Astrocyte of the hippocampus (primary cell): ENCODE data around the gene TMEM131.

Experiments used
- DNase-seq: peaks from one replicate; pipeline ENCODE4 v3.0.0; 2011; ENCODE audit warnings: low read depth, low spot score

Gene TMEM131

DNA sequence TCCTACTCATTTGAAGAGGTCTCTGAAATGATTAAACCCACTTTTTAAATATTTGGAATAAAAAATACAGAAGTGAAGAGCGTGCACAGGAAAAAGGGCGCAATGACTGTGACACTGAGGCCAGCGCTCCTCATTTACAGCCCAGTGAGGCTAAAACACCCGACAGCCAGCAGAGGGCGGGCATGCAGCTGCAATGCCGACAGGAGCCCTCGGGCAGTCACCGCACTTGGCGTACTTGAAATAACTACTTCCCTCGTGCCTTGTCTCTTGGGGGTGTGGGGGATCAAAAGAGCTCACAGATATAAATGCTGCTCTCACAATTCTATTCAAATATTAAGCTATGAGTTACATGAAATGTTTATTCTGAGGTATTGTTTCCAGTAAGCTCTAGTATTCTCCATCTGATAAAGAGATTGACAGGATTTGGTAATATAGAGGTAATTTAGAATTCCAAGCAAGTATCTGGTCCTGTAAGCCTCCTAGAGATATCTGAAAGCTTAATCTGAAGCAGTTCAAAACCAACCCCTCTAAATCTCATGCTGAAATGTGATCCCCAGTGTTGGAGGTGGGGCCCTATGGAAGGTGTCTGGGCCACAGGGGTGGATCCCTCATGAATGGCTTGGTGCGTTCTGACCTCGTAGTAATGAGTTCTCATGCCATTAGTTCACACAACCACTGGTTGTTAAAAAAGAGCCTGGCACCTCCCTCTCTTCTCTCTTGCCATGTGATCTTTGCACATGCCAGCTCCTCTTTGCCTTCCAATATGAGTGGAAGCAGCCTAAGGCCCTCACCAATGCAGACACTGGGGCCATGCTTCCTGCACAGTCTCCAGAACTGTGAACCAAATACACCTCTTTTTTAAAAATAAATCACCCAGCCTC lies 188.8 kb downstream of the TMEM131 start:
- DNase-seq = peak; percentile 88

DNA sequence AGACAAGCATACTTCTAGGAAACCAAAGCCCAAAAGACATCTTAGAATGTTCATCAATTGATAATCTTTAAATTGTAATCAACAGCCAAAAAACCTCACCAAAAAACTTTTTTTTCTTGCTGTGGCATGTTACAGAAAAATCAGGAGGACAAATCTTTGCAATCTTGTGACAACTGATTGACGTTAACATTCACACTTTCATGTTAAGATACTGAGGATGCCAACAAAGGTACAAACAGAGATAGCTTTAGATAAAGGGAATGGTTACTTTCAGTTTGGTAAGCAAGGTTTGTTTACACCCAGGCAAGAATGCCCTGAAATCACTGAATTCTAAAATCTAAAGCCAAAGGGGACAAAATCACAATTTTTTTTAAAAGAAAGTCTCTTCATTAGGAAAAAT lies 190.0 kb downstream of the TMEM131 start:
- no peak for DNase-seq

DNA sequence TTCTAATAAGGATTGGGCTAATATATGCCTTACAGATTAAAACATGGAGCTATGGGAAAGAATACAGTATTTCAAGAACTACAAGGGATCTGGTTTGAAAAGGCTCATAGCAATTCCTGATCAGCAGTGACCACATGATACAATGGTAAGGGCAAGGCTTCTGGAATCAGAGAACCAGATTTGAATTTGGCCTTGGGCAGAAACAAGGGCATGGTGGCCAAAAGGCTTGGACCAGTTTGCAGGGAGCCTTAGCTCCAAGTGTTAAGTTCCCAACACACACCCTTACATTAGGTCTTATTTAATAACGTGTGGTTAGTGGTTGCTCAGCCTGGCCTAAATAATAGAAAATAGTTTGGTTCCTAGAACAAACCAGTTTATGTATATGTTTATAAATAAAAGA lies 194.7 kb downstream of the TMEM131 start:
- no peak for DNase-seq

DNA sequence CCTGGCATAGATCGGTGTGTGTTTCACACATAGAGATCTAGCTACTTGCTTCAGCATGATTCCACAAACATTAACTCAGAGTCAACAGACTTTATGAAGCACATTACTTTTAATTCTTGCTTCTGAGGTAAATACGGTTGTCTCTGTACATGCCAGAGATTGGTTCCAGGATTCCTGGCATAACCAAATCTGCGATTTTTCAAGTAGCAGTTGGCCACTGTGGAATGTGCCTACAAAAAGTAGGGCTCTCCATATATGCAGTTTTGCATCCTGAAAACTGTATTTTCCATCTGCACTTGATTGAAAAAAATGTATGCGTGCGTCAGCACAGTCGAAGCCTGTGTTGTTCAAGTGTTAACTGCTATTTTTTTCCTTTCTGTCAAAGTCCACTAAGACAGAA lies 197.3 kb downstream of the TMEM131 start:
- DNase-seq = no peak

DNA sequence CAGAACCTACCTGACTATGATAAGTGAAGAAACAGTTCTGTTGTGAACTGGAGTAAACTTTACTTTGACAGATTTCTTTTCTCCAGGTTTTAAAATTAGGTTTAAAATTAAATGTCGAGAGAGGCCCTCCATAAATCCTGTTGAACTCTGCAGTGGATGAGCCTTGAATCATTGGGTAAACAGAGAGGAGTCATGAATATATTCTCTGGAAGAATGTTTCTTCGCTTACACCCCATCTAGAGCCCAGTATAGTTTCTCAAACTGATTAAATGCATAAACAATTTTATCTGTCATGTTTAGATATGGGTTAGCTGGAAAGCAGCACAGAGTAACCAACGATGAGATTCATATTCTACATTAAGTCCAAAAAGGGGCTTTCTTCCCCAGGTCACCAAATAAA lies 198.4 kb downstream of the TMEM131 start:
- DNase-seq = no peak

DNA sequence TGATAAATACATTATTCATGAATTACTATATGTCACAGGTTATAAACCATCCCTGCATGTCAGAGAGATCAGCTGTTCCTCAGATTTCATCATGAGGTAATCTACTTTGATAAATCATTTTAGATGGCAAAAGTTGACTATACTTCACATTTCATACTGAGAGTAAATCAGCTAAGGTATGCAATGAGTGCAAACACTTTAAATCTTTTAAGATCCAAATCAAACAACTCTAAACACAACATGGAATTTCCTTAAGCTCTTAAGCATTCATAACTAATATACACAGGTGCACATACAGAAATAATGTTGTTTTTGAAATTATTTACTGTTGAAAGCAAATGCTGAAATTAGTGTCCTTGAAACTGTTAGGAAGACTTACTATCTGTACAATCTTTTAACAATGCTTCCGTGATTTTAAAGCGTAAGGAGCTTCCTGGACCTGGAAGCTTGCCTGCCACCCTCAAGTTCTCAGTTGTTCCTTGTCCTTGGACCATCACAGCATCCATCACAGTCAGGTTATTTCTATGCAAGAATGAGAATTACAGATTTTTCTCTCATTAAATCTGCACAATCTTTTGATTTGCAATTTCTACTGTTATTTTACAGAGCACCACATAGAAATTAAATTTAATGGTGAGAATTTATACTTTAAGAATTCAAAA lies 199.2 kb downstream of the TMEM131 start:
- DNase-seq = no peak

DNA sequence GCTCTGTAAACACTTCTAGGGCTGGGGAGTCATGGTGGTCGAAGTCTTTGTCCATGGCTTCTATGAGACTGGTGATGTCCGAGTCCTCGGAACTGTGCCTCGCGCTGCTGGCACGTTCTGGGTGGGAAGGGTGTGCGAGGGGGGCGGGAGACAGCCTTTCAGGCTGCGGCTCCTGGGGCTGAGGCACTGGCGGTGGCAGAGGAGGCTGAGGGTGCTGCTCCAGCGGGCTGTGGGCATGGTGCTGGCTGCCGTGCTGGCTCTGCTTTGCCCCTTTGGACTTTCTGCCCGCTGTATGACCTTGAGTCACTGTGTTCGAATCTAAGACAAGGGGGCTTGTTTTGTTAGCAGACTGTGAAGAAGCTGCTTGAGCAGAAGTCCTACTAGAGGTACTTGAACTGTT lies 203.3 kb downstream of the TMEM131 start:
- DNase-seq = no peak

DNA sequence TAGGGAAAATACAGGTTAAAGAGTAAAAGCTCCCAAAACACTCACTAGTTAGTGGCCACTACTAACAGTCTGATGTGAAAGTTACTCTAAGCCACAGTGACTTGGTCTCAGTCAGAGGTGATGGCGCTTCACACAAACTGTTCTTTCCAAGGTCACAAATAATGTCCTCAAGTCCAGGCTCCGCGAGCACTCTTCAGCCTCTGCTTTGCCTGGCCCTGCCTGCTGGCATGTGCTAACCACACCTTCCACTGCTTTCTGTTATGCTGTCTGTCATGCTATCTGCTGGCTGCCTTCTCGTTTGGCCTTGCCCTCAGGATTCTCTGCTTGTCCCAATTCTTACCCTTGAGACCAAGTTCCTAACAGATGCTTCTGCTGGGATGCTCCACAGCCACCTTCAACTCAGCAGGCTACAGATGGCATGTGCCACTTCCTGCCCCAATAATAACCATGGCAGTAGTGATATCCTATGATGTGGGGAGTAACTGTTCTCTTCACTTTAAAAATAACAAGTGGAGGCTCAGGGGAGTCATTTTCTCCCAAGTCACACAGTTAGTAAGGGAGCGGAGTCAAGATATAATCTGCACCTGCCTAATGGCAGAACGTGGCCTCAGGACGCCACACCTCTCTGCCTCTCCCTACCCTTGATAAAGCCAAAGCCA lies 206.6 kb downstream of the TMEM131 start:
- DNase-seq = no peak

DNA sequence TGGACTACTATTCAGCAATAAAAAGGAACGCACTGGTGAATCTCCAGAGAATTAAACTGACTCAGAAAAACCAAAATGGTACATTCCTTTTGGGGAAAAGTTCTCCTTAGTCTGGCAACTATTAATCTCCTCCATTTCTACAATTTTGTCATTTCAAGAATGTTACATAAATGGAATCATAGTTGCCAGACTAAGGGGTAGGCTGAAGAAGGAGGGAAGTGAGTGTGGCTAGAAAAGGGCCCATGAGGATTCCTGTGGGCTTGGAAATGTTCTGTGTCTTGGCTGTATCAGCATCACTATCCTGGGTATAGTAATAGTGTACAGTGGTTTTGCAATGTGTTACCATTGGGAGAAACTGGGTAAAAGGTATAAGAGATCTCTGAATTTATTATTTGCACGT lies 209.9 kb downstream of the TMEM131 start:
- DNase-seq = no peak

DNA sequence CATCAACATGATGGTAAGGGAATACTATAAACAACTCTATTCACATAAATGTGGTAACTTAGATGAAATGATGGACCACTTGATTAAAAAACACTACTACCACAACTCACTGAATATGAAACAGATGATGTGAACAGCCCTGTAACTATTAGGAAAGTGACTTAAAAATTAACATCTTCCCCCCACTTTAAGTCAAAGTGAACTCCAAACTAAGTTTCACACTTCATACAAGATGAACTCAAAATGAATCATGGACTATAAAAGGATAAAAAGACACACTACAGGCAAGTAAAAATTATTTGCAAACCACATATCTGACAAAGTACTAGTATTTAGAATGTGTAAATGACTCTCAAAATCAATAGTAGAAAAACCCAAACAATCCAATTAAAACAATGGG lies 210.8 kb downstream of the TMEM131 start:
- no peak for DNase-seq

DNA sequence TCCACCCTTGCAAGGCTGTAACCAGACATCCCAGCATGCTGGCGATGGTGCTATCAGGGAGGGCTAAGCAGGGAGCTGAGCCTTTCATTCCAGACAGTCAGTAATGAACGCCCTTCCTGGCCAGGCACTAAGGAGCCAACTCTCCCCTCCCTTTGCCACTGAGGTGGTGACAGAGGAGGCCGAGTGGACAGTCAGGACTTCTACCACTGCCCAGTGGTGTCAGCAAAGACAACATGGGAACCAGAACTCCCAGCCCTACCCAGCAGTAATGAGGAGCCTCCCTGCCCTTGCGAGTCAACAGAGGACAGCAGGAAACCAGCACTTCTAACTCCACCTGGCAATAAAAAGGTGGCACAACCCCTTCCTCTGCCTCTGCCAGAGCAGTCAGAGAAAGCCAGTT lies 213.8 kb downstream of the TMEM131 start:
- no peak for DNase-seq

DNA sequence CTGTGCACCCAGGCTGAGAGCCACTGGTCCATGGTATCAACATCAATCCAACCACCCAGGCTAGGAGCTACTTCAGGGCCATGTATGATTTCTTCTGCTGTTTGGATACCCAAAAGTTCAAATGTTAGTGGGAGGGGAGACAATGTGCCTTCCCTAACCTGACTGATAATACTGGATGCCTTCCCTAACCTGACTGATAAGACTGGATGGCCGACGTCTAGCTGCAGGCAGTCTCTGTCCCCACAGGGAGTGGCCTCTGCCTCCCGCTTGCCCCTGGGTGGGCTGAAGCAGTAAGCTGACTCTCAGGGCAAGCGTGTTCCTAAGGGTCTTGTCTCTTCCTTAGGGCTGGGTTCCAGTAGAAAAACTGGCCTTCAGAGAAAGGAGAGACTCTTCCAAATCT lies 216.6 kb downstream of the TMEM131 start:
- DNase-seq = no peak

DNA sequence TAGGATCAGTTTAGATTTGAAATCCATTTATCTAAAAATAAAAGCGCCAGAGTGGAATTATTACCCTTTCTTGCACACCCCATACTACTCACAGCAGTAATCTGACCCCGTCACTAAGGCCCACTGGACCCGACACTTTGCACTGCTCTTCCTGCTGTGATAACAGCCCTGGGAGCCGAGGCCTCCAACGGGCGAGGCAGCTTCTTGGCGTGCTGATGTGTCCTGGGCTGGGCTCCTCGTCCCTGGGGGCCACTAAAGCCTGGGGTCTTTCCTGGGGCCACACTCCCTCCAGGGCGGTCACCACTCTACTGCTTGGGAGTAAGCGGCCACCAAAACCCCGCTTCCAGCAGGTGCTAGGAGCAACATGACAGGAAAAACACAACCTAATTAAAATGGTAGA lies 220.7 kb downstream of the TMEM131 start:
- no peak for DNase-seq

DNA sequence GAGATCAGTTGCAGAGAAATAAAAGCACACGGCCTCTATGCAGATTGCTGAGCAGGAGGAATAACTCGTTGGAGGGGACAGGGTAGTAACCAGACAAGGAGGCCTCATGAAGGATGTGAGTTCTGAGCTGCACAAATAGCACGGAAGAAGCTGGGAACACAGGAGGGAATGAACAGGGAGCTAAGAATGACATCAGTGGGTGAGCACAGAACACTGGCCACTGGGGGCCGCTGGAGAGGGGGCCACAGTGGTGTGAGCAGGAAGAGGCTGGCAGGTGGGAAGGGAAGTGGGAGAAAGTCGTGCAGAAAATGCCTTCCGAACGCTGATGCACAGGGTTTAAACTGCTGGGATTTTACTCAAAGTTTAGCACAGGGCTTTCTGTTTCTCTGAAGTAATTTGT lies 221.3 kb downstream of the TMEM131 start:
- DNase-seq = no peak

DNA sequence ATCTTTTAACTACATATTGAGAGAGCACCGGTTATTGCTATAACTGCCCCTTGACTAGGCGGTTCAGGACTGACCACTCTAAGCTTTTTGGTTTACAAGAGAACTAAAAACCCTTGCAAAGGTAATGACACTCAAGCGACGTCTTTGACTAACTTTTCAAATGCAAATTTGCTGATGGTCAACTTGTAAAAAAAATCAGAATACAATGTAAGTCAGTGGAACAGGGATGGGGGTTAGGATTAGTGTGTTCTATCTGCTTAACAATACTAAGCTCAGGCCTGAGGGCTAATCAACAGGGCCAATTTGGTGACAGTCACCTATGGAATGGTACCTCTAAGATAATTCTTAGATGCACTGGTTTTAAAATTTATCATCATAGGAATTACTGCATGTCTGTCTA lies 225.3 kb downstream of the TMEM131 start:
- DNase-seq = no peak

DNA sequence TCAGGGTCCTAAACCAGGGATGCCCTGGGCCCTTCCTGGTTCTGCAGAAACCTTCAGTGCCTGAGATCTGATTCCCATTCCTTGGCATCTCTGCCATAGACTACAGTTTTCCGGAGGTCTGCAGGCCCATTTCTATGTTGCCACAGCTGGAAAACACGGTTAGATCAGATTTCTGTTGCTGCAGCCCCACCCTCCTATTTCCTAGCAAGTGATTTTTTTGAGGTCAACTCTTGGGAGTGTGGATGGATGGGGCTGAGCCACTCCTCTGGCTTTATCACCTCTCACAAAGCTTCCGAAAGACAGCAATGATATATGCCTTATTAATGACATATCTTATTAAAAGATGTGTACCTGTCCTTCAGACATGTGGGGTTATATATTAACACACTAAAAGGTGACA lies 226.0 kb downstream of the TMEM131 start:
- no peak for DNase-seq

DNA sequence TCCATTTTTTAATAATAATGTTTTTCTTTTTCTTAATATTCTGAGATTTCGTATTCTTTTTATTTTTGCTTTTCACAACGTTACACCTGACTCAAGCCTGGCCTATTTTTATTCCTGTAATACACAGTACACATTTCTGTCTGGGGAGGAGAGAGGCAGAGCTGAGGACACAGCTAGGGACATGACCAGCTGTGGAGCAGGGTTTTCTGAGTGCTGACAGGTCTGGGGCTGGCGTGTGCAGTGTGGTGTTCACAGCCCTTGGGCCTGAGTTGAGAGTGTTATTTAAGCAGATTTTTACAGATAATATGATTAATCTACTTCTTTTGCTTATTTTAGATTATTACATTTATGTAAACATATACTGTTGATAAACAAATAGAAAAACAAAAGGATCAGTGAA lies 226.4 kb downstream of the TMEM131 start:
- no peak for DNase-seq

DNA sequence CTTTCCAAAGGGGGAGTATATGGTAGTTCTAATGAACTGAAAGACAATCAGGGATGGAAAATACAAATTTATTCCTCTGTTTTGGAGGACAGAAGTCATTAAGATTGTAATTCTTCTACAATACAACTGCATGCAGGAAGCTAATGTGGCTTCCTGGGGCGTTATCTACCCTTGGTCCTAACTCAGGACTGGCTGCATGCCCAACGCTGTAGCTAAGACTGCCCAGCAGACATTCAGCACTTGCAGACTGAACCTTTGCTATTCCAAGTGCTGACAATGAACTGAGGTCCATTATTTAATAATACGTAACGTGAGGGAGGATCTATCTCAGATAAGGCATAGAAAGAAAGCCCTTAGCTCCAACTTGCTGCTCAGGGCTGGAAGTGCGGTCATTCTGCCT lies 229.2 kb downstream of the TMEM131 start:
- DNase-seq = no peak

DNA sequence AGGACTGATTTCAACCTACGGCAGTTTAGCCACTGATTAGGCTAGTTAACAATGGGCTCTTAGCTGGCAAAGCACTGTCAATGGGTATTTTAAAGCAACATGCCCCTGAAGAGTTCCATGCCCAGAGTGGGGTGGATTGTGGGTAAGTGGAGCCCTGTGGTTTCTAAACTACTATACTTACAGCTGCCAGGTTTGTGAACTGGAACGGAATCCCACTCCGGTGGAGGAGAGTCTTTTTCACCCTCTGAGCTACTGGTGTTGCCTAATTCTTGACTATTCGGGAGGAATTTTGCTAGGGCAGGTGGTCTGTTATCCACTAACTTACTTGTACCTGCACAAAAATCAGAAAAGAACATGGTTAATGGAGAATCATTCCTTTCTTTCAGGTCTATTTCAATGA lies 229.8 kb downstream of the TMEM131 start:
- DNase-seq = no peak

DNA sequence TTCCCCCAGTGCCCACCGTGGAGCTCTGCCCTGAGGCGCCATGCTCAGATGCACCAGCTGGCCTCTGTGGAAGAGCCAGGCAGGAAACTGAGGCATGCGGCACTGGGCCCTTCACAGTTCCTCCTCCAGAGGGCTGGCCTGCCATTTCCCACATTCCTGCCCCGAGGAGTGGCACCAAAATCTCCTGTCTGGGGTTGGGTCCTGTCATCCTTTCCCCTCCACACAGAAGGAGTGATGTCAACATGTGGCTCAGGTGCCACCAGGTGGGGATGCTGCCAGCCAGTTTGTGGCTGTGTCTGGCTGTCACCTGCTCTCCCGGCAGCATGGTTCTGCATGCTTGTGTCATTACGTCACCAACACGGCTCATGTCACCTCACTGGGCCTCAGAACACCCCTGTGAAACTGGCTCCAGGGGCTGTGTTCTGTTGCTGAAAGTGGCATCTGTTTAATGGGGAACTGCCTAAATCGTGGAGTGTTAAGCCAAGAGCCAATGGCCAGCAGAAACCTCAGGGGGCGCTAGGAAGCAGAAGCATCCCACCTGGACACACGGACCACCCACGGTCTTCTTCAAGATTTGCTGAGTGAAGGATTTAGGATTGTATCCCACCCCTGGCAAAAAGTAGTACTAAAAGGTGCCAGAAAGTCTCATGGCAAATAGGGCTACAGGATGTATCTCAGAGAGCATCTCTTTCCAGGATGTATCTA lies 231.0 kb downstream of the TMEM131 start:
- DNase-seq = no peak

DNA sequence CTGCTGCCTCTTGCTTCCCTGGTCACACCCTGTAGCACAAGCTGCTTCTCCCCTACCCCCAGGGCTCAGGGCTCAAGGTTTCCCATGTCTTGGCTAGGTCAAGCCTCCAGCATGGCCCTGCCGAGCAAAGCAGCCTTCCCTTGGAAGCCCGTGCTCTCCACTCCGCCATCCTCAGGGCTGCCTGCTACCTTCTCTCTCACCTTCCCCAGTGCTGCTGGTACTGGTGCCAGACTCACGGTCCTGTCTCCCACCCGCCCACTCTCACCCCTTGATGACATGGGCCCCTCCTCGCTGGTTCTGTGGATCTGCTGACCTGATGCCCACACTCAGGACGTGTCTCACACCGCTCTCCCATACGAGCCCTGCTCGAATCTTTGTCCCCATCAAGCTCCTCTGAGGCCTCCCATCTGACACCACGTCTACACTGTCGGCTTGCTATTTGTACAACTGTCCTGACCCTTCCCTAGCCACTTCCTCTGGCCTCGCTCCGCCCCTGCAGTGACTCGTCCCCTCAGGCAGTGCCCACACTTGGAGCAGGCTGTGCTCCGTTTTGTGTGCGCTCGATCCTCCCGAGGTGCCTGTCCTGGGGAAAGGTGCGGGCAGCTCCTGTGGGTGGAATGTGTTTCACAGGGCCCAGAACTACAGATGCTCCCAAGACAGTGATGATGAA lies 232.4 kb downstream of the TMEM131 start:
- DNase-seq = no peak

DNA sequence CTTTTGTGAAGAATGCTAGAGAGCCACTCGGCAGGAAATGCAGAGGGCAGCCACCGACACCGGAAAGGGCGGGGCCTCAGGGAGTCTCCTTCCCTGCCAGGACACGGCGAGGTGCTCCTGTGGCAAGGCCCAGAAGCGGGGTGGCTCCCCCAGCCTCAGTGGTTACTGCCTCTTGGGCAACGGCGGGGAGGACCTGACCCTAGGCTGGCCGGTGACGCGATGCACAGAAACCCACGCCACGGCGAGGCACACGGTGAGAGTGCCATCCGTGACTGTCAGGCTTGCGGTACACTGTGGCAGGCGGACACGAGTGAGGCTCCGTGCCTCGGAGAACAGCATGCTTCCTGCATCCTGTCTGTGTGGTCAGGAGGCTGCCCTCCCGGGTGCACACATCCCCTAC lies 234.6 kb downstream of the TMEM131 start:
- no peak for DNase-seq
